GM21515 (cell line): ENCODE data around the gene SOX30.
"Not testable (repeated sequence)": the region's sequence is repeated elsewhere in the genome, so short reads cannot be mapped to it uniquely, and the experiment has no call there.

Experiments used
- ATAC-seq: cut with Tn5 transposase; IDR thresholded peaks from one replicate; pipeline ENCODE4 v1.9.1; 2021; ENCODE audit not compliant: unreplicated experiment

The SOX30 gene

GRCh38 chr5:157652377-157652692, at the start of gene SOX30:
TSS of gene SOX30 (minus strand) at chr5:157652438. CDS start at chr5:157652078, 360 bp downstream.
- ATAC-seq: no peak

GRCh38 chr5:157698674-157699073, 46.4 kb upstream of the SOX30 start:
- ATAC-seq: not testable (repeated sequence)

- ATAC-seq: not testable (repeated sequence)
These were observed 43.9 kb upstream of the SOX30 start for GRCh38 chr5:157696154-157696553.

- ATAC-seq: not testable (repeated sequence)
These were observed 41.6 kb upstream of the SOX30 start for GRCh38 chr5:157693816-157694215.

- no peak for ATAC-seq
These were observed 38.6 kb upstream of the SOX30 start for GRCh38 chr5:157690690-157691433.

GRCh38 chr5:157689942-157690689, 37.9 kb upstream of the SOX30 start:
- ATAC-seq: no peak

- ATAC-seq: no peak
These were observed 34.9 kb upstream of the SOX30 start for GRCh38 chr5:157687198-157687554.

- ATAC-seq: not testable (repeated sequence)
These were observed 34.3 kb upstream of the SOX30 start for GRCh38 chr5:157686276-157687197.

- ATAC-seq: no peak
These were observed 30.0 kb upstream of the SOX30 start for GRCh38 chr5:157682257-157682656.

GRCh38 chr5:157681048-157681447, 28.8 kb upstream of the SOX30 start:
- ATAC-seq: no peak

GRCh38 chr5:157680239-157680638, 28.0 kb upstream of the SOX30 start:
- ATAC-seq: no peak

- ATAC-seq: no peak
These were observed 27.6 kb upstream of the SOX30 start for GRCh38 chr5:157679801-157680200.

GRCh38 chr5:157677931-157678330, 25.7 kb upstream of the SOX30 start:
- ATAC-seq: no peak

- ATAC-seq: not testable (repeated sequence)
These were observed 22.1 kb upstream of the SOX30 start for GRCh38 chr5:157674351-157674750.

- no peak for ATAC-seq
These were observed 20.7 kb upstream of the SOX30 start for GRCh38 chr5:157672976-157673375.

GRCh38 chr5:157671592-157672330, 19.5 kb upstream of the SOX30 start:
- ATAC-seq: no peak

- ATAC-seq: no peak
These were observed 18.7 kb upstream of the SOX30 start, which contains the start of gene C5orf52 for GRCh38 chr5:157670662-157671591. TSS of gene C5orf52 (plus strand) at chr5:157671533. CDS start at chr5:157671615, 82 bp downstream.

- no peak for ATAC-seq
These were observed 17.5 kb upstream of the SOX30 start for GRCh38 chr5:157669701-157670097.

- ATAC-seq: no peak
These were observed 16.1 kb upstream of the SOX30 start for GRCh38 chr5:157668356-157668755.
